DND-41 (cell line): ENCODE data around the gene CCNG2.

Experiments used
- ATAC-seq: fragments of 200-7000 bp; cut with Tn5 transposase; 3 replicates; pipeline ENCODE4 v1.9.1; 2021; ENCODE audit warnings: low read depth; ENCODE audit not compliant: insufficient read depth
- DNase-seq: peaks from one replicate; pipeline ENCODE4 v3.0.0-alpha.2; 2020
- H2AFZ ChIP-seq: 2 replicates; pipeline ENCODE4 v1.6.0; 2012; ENCODE audit warnings: low read depth, low read length
- H3K27ac ChIP-seq: 2 replicates; pipeline ENCODE4 v1.5.1; 2012; ENCODE audit warnings: low read length, inconsistent platforms
- H3K27me3 ChIP-seq: fragments of 200-600 bp; sonication (generic); 2 replicates; pipeline ENCODE4 v1.6.0; 2012; ENCODE audit warnings: low read length, mild to moderate bottlenecking, inconsistent platforms; ENCODE audit not compliant: insufficient read depth, poor library complexity
- H3K36me3 ChIP-seq: 2 replicates; pipeline ENCODE4 v1.5.1; 2012; ENCODE audit warnings: low read length, inconsistent platforms; ENCODE audit not compliant: insufficient read depth
- H3K4me1 ChIP-seq: 2 replicates; pipeline ENCODE4 v1.5.1; 2012; ENCODE audit warnings: mild to moderate bottlenecking, low read length; ENCODE audit not compliant: insufficient read depth
- H3K4me2 ChIP-seq: 2 replicates; pipeline ENCODE4 v1.6.0; 2012; ENCODE audit warnings: mild to moderate bottlenecking, moderate library complexity, low read length, inconsistent platforms; ENCODE audit not compliant: insufficient read depth
- H3K4me3 ChIP-seq, 2 experiments: fragments of 200-600 bp in 1 of 2; shearing (Covaris generic) in 1 of 2; 2 replicates each; pipeline ENCODE4 v1.5.1; 2012 to 2016; ENCODE audit warnings: inconsistent platforms in 2 of 2, low read length in 2 of 2, mild to moderate bottlenecking in 2 of 2, low read depth in 1 of 2, moderate library complexity in 1 of 2
- H3K79me2 ChIP-seq: 2 replicates; pipeline ENCODE4 v1.6.0; 2012; ENCODE audit warnings: low read length, inconsistent platforms; ENCODE audit not compliant: insufficient read depth
- H3K9ac ChIP-seq: 2 replicates; pipeline ENCODE4 v1.6.0; 2012; ENCODE audit warnings: low read depth, mild to moderate bottlenecking, inconsistent platforms, low read length, moderate library complexity
- H3K9me3 ChIP-seq: 2 replicates; pipeline ENCODE4 v1.5.1; 2012; ENCODE audit warnings: low read length, moderate library complexity, mild to moderate bottlenecking, inconsistent platforms; ENCODE audit not compliant: insufficient read depth, severe bottlenecking
- H4K20me1 ChIP-seq: 2 replicates; pipeline ENCODE4 v1.6.0; 2012; ENCODE audit warnings: low read length; ENCODE audit not compliant: insufficient read depth
- CTCF ChIP-seq: IDR thresholded peaks from 2 replicates; pipeline ENCODE4 v1.5.1; 2012; ENCODE audit warnings: borderline replicate concordance, low read length, moderate library complexity, mild to moderate bottlenecking; ENCODE audit not compliant: poor library complexity, severe bottlenecking; ENCODE audit errors: extremely low read depth
- EZH2 ChIP-seq: IDR thresholded peaks from 3 replicates; pipeline ENCODE4 v1.6.1; 2012; ENCODE audit warnings: borderline replicate concordance, low read depth, mild to moderate bottlenecking, moderate library complexity, low read length, inconsistent platforms; ENCODE audit not compliant: severe bottlenecking

The CCNG2 gene

DNA sequence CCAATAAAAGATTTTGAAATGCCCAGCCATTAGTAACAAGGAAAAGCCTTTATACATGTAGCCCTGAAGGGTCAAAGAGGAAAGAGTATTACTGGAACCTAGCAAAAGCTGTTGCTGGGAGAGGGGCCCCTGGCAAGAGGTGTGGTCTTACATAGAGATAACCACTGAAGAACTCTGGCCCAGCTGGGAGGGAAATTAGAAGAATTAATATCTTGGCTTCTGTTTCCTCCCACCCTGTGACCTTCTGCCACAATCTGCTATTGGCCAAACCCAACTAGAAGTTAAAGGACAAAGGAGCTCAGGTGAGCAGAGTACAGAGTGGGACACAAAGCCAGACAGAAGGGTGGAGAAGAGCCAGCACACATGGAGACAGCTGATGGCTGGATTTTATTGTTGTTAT lies 39.3 kb upstream of the CCNG2 start:
- no peak overlapping the region for H3K4me3 ChIP-seq
- no peaks in the 10 kb centered on the region for H3K9me3 ChIP-seq
- DNase-seq (no peak), ATAC-seq (no peak)
- no peak overlapping the region for H2AFZ ChIP-seq
- no peaks in the 10 kb centered on the region for H3K36me3 ChIP-seq
- TF ChIP-seq EZH2: no peak
- no peak for TF ChIP-seq CTCF
- no peaks in the 10 kb centered on the region for H3K4me1 ChIP-seq
- no peak overlapping the region for H3K4me2 ChIP-seq
- H3K27ac ChIP-seq: no peak overlapping the region
- H3K9ac ChIP-seq: no peak overlapping the region
- no peaks in the 10 kb centered on the region for H3K79me2 ChIP-seq
- no peaks in the 10 kb centered on the region for H4K20me1 ChIP-seq
- no peaks in the 10 kb centered on the region for H3K27me3 ChIP-seq

- no peak overlapping the region for H3K4me3 ChIP-seq
- H3K9ac ChIP-seq: no peak overlapping the region
- H3K4me1 ChIP-seq: no peaks in the 10 kb centered on the region
- H3K36me3 ChIP-seq: no peaks in the 10 kb centered on the region
- no peaks in the 10 kb centered on the region for H3K27me3 ChIP-seq
- H3K27ac ChIP-seq: no peak overlapping the region
- no peaks in the 10 kb centered on the region for H3K9me3 ChIP-seq
- TF ChIP-seq EZH2 (no peak), CTCF (no peak)
- DNase-seq (no peak), ATAC-seq (no peak)
- no peaks in the 10 kb centered on the region for H3K79me2 ChIP-seq
- no peak overlapping the region for H3K4me2 ChIP-seq
- H4K20me1 ChIP-seq: no peaks in the 10 kb centered on the region
- no peak overlapping the region for H2AFZ ChIP-seq
Measured at GRCh38 chr4:77120886-77121508, 36.0 kb upstream of the CCNG2 start.

DNA sequence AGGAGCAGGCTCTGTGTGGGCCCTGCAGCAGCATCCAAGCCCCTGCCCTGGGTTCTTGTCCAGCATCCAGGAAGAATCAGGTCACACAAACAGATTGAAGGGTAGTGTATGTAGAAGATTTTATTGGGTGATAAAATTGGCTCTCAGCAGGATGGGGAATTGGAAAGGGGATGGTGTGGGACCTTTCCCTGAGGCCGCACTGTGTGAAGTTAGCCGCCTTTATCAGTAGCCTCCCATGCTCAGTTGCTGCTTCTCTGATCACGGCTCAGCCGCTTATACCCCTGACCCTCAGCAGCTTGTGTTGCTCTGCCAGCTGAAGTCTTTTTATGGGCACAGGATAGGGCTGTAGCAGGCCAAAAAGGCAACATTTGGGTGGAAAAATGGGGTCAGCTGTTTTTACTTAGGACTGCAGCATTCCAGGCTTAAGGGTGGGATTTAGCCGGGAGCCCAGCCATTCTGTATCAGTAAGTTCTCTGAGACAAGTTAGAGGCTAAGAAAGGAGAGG lies 35.2 kb upstream of the CCNG2 start:
- Histone ChIP-seq H3K4me3 (no peak overlapping the region), H3K79me2 (no peaks in the 10 kb centered on the region), H3K9me3 (no peaks in the 10 kb centered on the region), H3K36me3 (no peaks in the 10 kb centered on the region), H3K4me1 (no peaks in the 10 kb centered on the region), H3K4me2 (no peak overlapping the region), H3K27me3 (no peaks in the 10 kb centered on the region), H3K9ac (no peak overlapping the region), H3K27ac (no peak overlapping the region), H2AFZ (no peak overlapping the region), H4K20me1 (no peaks in the 10 kb centered on the region)
- TF ChIP-seq EZH2: no peak
- TF ChIP-seq CTCF: no peak
- DNase-seq: no peak
- no peak for ATAC-seq

- ATAC-seq (no peak), DNase-seq (no peak)
- no peak for TF ChIP-seq EZH2
- TF ChIP-seq CTCF: no peak
- Histone ChIP-seq H3K4me2 (no peak overlapping the region), H3K9ac (no peak overlapping the region), H2AFZ (no peak overlapping the region), H3K4me3 (no peak overlapping the region), H3K27me3 (no peaks in the 10 kb centered on the region), H3K36me3 (no peaks in the 10 kb centered on the region), H3K4me1 (no peaks in the 10 kb centered on the region), H3K79me2 (no peaks in the 10 kb centered on the region), H3K9me3 (no peaks in the 10 kb centered on the region), H3K27ac (no peak overlapping the region), H4K20me1 (no peaks in the 10 kb centered on the region)
Measured at GRCh38 chr4:77122656-77123055, 34.4 kb upstream of the CCNG2 start.
